ENCODE data around the gene SRP14.

GRCh38 chr15:40064231-40064894, 25.4 kb upstream of the SRP14 start:
- TF ChIP-seq, protein P1, sequence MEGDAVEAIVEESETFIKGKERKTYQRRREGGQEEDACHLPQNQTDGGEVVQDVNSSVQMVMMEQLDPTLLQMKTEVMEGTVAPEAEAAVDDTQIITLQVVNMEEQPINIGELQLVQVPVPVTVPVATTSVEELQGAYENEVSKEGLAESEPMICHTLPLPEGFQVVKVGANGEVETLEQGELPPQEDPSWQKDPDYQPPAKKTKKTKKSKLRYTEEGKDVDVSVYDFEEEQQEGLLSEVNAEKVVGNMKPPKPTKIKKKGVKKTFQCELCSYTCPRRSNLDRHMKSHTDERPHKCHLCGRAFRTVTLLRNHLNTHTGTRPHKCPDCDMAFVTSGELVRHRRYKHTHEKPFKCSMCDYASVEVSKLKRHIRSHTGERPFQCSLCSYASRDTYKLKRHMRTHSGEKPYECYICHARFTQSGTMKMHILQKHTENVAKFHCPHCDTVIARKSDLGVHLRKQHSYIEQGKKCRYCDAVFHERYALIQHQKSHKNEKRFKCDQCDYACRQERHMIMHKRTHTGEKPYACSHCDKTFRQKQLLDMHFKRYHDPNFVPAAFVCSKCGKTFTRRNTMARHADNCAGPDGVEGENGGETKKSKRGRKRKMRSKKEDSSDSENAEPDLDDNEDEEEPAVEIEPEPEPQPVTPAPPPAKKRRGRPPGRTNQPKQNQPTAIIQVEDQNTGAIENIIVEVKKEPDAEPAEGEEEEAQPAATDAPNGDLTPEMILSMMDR (conservative IDR thresholded peaks at IDR 0.05; ENCODE audit: low read length): no peak
- no peak for TF ChIP-seq EZH2phosphoT487 (IDR thresholded peaks at IDR 0.05; ENCODE audit: borderline replicate concordance, low read depth, low read length)
